ENCODE results near the gene PTGER1. TPM values are rescaled to one million over a fixed set of nuclear protein-coding genes. Genes with fewer than 3 reads are reported as not detected.

Gene PTGER1
- polyA plus RNA-seq, 1 donor (not counting 4 experiments of a cell fraction or from before 2014, with no cell fraction given): not detected

DNA sequence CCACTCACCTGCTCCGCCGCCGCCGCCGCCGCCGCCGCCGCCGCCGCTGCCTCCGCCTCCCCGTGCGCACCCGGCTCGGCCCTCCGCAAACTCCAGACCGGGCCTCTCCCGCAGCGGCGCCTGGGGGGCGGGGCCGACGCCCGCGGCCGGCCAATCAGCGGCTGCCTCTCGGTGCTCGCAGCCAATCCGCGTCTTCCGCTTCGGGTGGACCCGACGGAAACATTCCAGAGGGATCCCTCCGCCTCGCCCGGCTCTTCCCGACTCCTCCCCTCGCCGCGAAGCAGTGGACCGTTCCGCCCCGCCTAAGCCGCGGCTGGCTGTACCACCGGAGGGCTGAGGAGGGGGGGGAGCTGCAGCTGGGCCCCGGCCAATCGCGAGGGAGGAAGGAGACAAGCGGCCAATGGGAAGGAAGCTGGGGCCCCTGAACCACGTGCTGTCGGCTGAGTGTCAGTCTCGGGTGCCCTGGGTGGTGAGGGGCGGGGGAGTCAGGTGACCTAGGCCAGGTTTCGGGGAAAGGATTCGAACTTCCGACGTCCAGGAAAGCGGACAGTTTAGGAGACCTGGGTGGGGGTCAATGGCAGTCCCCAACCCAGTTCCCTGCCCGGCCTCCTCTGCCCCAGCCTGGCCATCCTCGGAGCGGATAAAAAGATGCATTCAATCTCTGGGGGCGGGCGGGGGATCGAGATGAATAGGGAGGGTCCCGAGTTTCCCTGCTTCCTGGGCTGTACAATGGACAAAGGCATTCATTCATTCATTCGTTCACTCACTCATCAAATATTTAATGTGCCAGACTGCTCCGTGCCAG is 21.1 kb upstream of the PTGER1 start, which contains the start of gene GIPC1:
Gene GIPC1 (minus strand): TSS at position 99 of the 805 bp plus-strand sequence. CDS start 13,151 bp downstream, outside the sequence.
- peak; percentile 57 for FAIRE-seq
- H3K4me2 ChIP-seq (ENCODE audit: control insufficient read depth, extremely low read depth, insufficient read depth, low read depth, low read length): peak within 1 kb of the TSS; percentile 93
- peaks cover 7 to 12% of the 10 kb centered on the region in 2 experiments for H3K36me3 ChIP-seq (ENCODE audit: control insufficient read depth in 2 of 2, extremely low read depth in 1 of 2, insufficient read depth in 2 of 2, low read length in 2 of 2)
- peak within 1 kb of the TSS; percentile 81 for H3K27ac ChIP-seq (ENCODE audit: control insufficient read depth, insufficient read depth, low read length)
- peaks cover 27% of the 10 kb centered on the region for H3K4me1 ChIP-seq (ENCODE audit: control insufficient read depth, extremely low read depth, insufficient read depth, low read length)
- DNase-seq (ENCODE audit: low read depth, low spot score): peak; percentile 91
- peaks cover 42% of the 10 kb centered on the region for H3K79me2 ChIP-seq (ENCODE audit: control insufficient read depth, insufficient read depth, low read length)
- dilution Hi-C loops (cut with MboI; ENCODE audit: extremely low pct_ligation_motif_present, low sequenced_read_pairs): no loop called here
- peak within 1 kb of the TSS; percentile 86 for H3K9ac ChIP-seq (ENCODE audit: control insufficient read depth, extremely low read depth, insufficient read depth, low read length)
- peaks cover 10% of the 10 kb centered on the region for H4K20me1 ChIP-seq (ENCODE audit: control insufficient read depth, extremely low read depth, insufficient read depth, low read length)
- H3K9me3 ChIP-seq (ENCODE audit: control insufficient read depth, low read depth, low read length): no peaks in the 10 kb centered on the region
- peak within 1 kb of the TSS; percentile 92 to 95 (median 94) for H3K4me3 ChIP-seq (ENCODE audit: control insufficient read depth in 2 of 3, extremely low read depth in 1 of 3, insufficient read depth in 2 of 3, low read depth in 1 of 3, low read length in 3 of 3)
- TF ChIP-seq EZH2 (IDR thresholded peaks at IDR 0.05; ENCODE audit: low read length): no peak
- TF ChIP-seq, protein P1, sequence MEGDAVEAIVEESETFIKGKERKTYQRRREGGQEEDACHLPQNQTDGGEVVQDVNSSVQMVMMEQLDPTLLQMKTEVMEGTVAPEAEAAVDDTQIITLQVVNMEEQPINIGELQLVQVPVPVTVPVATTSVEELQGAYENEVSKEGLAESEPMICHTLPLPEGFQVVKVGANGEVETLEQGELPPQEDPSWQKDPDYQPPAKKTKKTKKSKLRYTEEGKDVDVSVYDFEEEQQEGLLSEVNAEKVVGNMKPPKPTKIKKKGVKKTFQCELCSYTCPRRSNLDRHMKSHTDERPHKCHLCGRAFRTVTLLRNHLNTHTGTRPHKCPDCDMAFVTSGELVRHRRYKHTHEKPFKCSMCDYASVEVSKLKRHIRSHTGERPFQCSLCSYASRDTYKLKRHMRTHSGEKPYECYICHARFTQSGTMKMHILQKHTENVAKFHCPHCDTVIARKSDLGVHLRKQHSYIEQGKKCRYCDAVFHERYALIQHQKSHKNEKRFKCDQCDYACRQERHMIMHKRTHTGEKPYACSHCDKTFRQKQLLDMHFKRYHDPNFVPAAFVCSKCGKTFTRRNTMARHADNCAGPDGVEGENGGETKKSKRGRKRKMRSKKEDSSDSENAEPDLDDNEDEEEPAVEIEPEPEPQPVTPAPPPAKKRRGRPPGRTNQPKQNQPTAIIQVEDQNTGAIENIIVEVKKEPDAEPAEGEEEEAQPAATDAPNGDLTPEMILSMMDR (optimal IDR thresholded peaks at IDR 0.05 in 1 of 3, IDR thresholded peaks at IDR 0.05 in 1 of 3, conservative IDR thresholded peaks at IDR 0.05 in 1 of 3; ENCODE audit: extremely low read depth in 1 of 3, insufficient read depth in 2 of 3, low read length in 3 of 3): no peak
- no peaks in the 10 kb centered on the region for H3K9me1 ChIP-seq (ENCODE audit: control insufficient read depth, extremely low read depth, insufficient read depth, low read length)
- peak within 1 kb of the TSS; percentile 76 for H2AFZ ChIP-seq (ENCODE audit: control insufficient read depth, low read length)
- H3K27me3 ChIP-seq (ENCODE audit: control insufficient read depth, extremely low read depth, insufficient read depth, low read length): no peaks in the 10 kb centered on the region

DNA sequence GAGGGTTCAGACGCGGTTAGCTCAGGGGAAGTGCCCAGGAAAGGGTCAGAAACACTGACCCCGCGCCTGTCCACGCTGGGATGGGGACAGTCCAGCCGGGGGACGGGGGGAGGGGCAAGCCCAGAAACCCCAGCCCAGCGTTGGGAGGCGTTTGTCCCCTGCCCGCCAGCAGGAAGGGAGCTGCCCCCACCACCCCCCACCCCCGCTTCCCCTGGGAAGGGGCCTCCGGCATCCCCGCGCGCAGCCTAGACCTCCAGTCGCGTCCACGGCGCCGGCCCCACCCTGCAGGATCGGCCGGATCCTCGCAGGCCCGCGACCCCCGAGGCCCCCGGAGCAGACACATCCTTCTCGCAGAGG is 20.5 kb upstream of the PTGER1 start:
- H3K4me2 ChIP-seq (ENCODE audit: control insufficient read depth, extremely low read depth, insufficient read depth, low read depth, low read length): peak overlapping the region; percentile 93
- FAIRE-seq: no peak
- peak overlapping the region; percentile 81 for H3K27ac ChIP-seq (ENCODE audit: control insufficient read depth, insufficient read depth, low read length)
- H3K27me3 ChIP-seq (ENCODE audit: control insufficient read depth, extremely low read depth, insufficient read depth, low read length): no peaks in the 10 kb centered on the region
- dilution Hi-C loops (cut with MboI; ENCODE audit: extremely low pct_ligation_motif_present, low sequenced_read_pairs): no loop called here
- peaks cover 7 to 14% of the 10 kb centered on the region in 2 experiments for H3K36me3 ChIP-seq (ENCODE audit: control insufficient read depth in 2 of 2, extremely low read depth in 1 of 2, insufficient read depth in 2 of 2, low read length in 2 of 2)
- H4K20me1 ChIP-seq (ENCODE audit: control insufficient read depth, extremely low read depth, insufficient read depth, low read length): peaks cover 10% of the 10 kb centered on the region
- H2AFZ ChIP-seq (ENCODE audit: control insufficient read depth, low read length): peak overlapping the region; percentile 9
- H3K4me1 ChIP-seq (ENCODE audit: control insufficient read depth, extremely low read depth, insufficient read depth, low read length): peaks cover 27% of the 10 kb centered on the region
- no peaks in the 10 kb centered on the region for H3K9me3 ChIP-seq (ENCODE audit: control insufficient read depth, low read depth, low read length)
- peaks cover 44% of the 10 kb centered on the region for H3K79me2 ChIP-seq (ENCODE audit: control insufficient read depth, insufficient read depth, low read length)
- H3K9ac ChIP-seq (ENCODE audit: control insufficient read depth, extremely low read depth, insufficient read depth, low read length): peak overlapping the region; percentile 86
- peak overlapping the region; percentile 92 to 95 (median 94) for H3K4me3 ChIP-seq (ENCODE audit: control insufficient read depth in 2 of 3, extremely low read depth in 1 of 3, insufficient read depth in 2 of 3, low read depth in 1 of 3, low read length in 3 of 3)
- TF ChIP-seq, protein P1 (optimal IDR thresholded peaks at IDR 0.05 in 1 of 3, IDR thresholded peaks at IDR 0.05 in 1 of 3, conservative IDR thresholded peaks at IDR 0.05 in 1 of 3; ENCODE audit: extremely low read depth in 1 of 3, insufficient read depth in 2 of 3, low read length in 3 of 3): no peak
- TF ChIP-seq EZH2 (IDR thresholded peaks at IDR 0.05; ENCODE audit: low read length): no peak
- no peaks in the 10 kb centered on the region for H3K9me1 ChIP-seq (ENCODE audit: control insufficient read depth, extremely low read depth, insufficient read depth, low read length)
- DNase-seq (ENCODE audit: low read depth, low spot score): no peak

All from keratinocyte (primary cell).